HepG2 (cell line): ENCODE measurements around the gene ACADVL. TPM values are rescaled to one million over a fixed set of nuclear protein-coding genes. Genes with fewer than 3 reads are reported as not detected.

Source experiments
- ADNP ChIP-seq: sonication (generic); formaldehyde crosslinking; IDR thresholded peaks from 2 replicates; pipeline ENCODE4 v1.4.0; 2020; ENCODE audit warnings: missing genetic modification reagents
- ARNT2 ChIP-seq: sonication (generic); formaldehyde crosslinking; IDR thresholded peaks from 2 replicates; pipeline ENCODE4 v1.8.0; 2022; ENCODE audit warnings: mild to moderate bottlenecking, low read depth, missing genetic modification reagents, moderate library complexity
- BORCS8-MEF2B ChIP-seq: sonication (generic); formaldehyde crosslinking; IDR thresholded peaks from 2 replicates; pipeline ENCODE4 v1.8.0; 2022; ENCODE audit warnings: mild to moderate bottlenecking, missing genetic modification reagents
- GATAD2A ChIP-seq: IDR thresholded peaks from 2 replicates; pipeline ENCODE4 v1.6.1; 2016
- HOXA3 ChIP-seq: sonication (generic); formaldehyde crosslinking; IDR thresholded peaks from 2 replicates; pipeline ENCODE4 v1.5.0; 2020; ENCODE audit warnings: missing genetic modification reagents
- IRF2 ChIP-seq: IDR thresholded peaks from 2 replicates; pipeline ENCODE4 v1.6.1; 2018; ENCODE audit warnings: missing genetic modification reagents, missing compliant biosample characterization
- KLF11 ChIP-seq: IDR thresholded peaks from 2 replicates; pipeline ENCODE4 v1.6.1; 2016; ENCODE audit warnings: missing compliant biosample characterization
- MTF2 ChIP-seq: sonication (generic); formaldehyde crosslinking; IDR thresholded peaks from 2 replicates; pipeline ENCODE4 v1.5.0; 2020; ENCODE audit warnings: missing genetic modification reagents, borderline replicate concordance
- ONECUT2 ChIP-seq: sonication (generic); formaldehyde crosslinking; IDR thresholded peaks from 2 replicates; pipeline ENCODE4 v1.4.0; 2020; ENCODE audit warnings: missing genetic modification reagents
- RAD51 ChIP-seq: fragments of 450-650 bp; IDR thresholded peaks from 2 replicates; pipeline ENCODE4 v1.6.1; 2016; ENCODE audit warnings: borderline replicate concordance
- TGIF2 ChIP-seq: IDR thresholded peaks from 2 replicates; pipeline ENCODE4 v1.6.1; 2016; ENCODE audit warnings: control low read depth, missing compliant biosample characterization
- ZNF101 ChIP-seq: sonication (generic); formaldehyde crosslinking; IDR thresholded peaks from 2 replicates; pipeline ENCODE4 v1.4.0; 2020; ENCODE audit warnings: mild to moderate bottlenecking, low read depth, missing genetic modification reagents, borderline replicate concordance
- ZNF17 ChIP-seq: sonication (generic); formaldehyde crosslinking; IDR thresholded peaks from 2 replicates; pipeline ENCODE4 v1.5.0; 2020; ENCODE audit warnings: mild to moderate bottlenecking, missing genetic modification reagents
- ZNF639 ChIP-seq: conservative IDR thresholded peaks from 2 replicates; pipeline ENCODE4 v1.6.1; 2018; ENCODE audit warnings: missing genetic modification reagents
- ZNF773 ChIP-seq: sonication (generic); formaldehyde crosslinking; IDR thresholded peaks from 2 replicates; pipeline ENCODE4 v1.4.0; 2020; ENCODE audit warnings: missing genetic modification reagents, borderline replicate concordance
- ZXDC ChIP-seq: sonication (generic); formaldehyde crosslinking; IDR thresholded peaks from 2 replicates; pipeline ENCODE4 v1.5.0; 2020; ENCODE audit warnings: mild to moderate bottlenecking, missing genetic modification reagents
- polyA plus RNA-seq, 8 experiments: library from polyadenylated mRNA; depleted of rRNA in 3 of 8; stranded (reverse) in 7 of 8; unstranded in 1 of 8; fragments of >200 nt; fragmentation: Illumina TruSeq in 4 of 8; extraction: Trizol in 4 of 8; gene quantifications; 2 replicates each; pipeline versions ENCODE4 v1.2.1 to v1.2.3, GENCODE V29; 2011 to 2016; ENCODE audit warnings: low read depth in 4 of 8, missing spikeins in 1 of 8, mixed read lengths in 1 of 8; ENCODE audit not compliant: insufficient read depth in 1 of 8
- total RNA-seq, 5 experiments: library from RNA; depleted of rRNA; stranded (reverse); fragments of >200 nt; fragmentation: Illumina TruSeq; extraction: Trizol; gene quantifications; 2 replicates each; pipeline ENCODE4 v1.2.3, GENCODE V29; 2016; ENCODE audit warnings: low read depth in 1 of 5
- TF ChIP-seq, protein P1 (sequence below): sonication (generic); formaldehyde crosslinking; IDR thresholded peaks from 2 replicates; pipeline ENCODE4; 2020; ENCODE audit warnings: missing genetic modification reagents, mild to moderate bottlenecking, borderline replicate concordance
- TF ChIP-seq, protein P2 (sequence below): sonication (generic); formaldehyde crosslinking; IDR thresholded peaks from 2 replicates; pipeline ENCODE4 v1.8.0; 2022; ENCODE audit warnings: mild to moderate bottlenecking, missing genetic modification reagents; ENCODE audit not compliant: insufficient replicate concordance
- TF ChIP-seq, protein P3 (sequence below): sonication (generic); formaldehyde crosslinking; IDR thresholded peaks from 2 replicates; pipeline ENCODE4 v1.4.0; 2020; ENCODE audit warnings: low read depth, missing genetic modification reagents

ACADVL gene
- total and polyA plus RNA-seq, 2 of the 13 experiments (the other 11 are each of a cell fraction or from before 2014, with no cell fraction given) = 219 to 412 TPM

DNA sequence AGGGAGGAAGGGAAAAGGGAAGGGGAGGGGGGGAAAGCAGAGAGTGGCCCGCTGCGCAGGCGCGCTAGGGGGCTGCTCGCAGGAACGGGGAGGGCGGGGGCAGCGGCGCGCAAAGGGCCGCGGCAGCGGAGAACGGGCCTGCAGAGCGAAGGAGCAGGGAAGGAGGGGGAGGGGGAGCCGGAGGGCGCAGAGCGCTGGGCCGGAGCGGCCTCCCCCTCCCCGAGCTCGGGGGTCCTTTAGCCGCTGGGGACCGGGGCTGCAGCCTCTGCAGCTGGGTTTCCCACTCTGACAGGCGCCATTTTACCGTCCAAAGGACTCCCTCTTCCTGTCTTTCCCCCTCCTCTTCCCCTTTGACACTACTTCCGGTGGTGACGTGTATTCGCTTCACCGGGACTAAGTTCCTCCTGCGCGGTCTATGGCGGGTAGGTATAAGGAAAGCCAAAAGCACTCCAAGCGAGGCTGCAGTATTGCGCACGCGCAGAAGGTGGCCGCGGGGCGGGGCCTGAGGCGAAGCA, 32.0 kb downstream of the ACADVL start, which contains the start of gene CTDNEP1 (continued):
- TF ChIP-seq RAD51 = no peak
- TF ChIP-seq, protein P1, sequence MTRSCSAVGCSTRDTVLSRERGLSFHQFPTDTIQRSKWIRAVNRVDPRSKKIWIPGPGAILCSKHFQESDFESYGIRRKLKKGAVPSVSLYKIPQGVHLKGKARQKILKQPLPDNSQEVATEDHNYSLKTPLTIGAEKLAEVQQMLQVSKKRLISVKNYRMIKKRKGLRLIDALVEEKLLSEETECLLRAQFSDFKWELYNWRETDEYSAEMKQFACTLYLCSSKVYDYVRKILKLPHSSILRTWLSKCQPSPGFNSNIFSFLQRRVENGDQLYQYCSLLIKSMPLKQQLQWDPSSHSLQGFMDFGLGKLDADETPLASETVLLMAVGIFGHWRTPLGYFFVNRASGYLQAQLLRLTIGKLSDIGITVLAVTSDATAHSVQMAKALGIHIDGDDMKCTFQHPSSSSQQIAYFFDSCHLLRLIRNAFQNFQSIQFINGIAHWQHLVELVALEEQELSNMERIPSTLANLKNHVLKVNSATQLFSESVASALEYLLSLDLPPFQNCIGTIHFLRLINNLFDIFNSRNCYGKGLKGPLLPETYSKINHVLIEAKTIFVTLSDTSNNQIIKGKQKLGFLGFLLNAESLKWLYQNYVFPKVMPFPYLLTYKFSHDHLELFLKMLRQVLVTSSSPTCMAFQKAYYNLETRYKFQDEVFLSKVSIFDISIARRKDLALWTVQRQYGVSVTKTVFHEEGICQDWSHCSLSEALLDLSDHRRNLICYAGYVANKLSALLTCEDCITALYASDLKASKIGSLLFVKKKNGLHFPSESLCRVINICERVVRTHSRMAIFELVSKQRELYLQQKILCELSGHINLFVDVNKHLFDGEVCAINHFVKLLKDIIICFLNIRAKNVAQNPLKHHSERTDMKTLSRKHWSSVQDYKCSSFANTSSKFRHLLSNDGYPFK (CRISPR knock-in tag) = peak; percentile 98
- no peak for TF ChIP-seq ZNF101 (CRISPR knock-in tag)
- no peak for TF ChIP-seq ZNF639 (CRISPR knock-in tag)
- no peak for TF ChIP-seq BORCS8-MEF2B
- 0 out of 2 replicates have a peak, but pooled peaks have one; percentile 13 for TF ChIP-seq TGIF2
- no peak for TF ChIP-seq ZNF17 (CRISPR knock-in tag)
- TF ChIP-seq KLF11 = 0 out of 2 replicates have a peak, but pooled peaks have one; percentile 10
- no peak; the same call in 1 of the 2 replicates for TF ChIP-seq ARNT2 (CRISPR knock-in tag)
- no peak for TF ChIP-seq MTF2 (CRISPR knock-in tag)
- TF ChIP-seq ONECUT2 (CRISPR knock-in tag) = no peak
- no peak for TF ChIP-seq ZXDC
- TF ChIP-seq HOXA3 (CRISPR knock-in tag) = no peak
- TF ChIP-seq IRF2 = no peak
- TF ChIP-seq GATAD2A (CRISPR knock-in tag) = no peak
- no peak for TF ChIP-seq ZNF773 (CRISPR knock-in tag)
- no peak for TF ChIP-seq ADNP
- TF ChIP-seq, protein P2, sequence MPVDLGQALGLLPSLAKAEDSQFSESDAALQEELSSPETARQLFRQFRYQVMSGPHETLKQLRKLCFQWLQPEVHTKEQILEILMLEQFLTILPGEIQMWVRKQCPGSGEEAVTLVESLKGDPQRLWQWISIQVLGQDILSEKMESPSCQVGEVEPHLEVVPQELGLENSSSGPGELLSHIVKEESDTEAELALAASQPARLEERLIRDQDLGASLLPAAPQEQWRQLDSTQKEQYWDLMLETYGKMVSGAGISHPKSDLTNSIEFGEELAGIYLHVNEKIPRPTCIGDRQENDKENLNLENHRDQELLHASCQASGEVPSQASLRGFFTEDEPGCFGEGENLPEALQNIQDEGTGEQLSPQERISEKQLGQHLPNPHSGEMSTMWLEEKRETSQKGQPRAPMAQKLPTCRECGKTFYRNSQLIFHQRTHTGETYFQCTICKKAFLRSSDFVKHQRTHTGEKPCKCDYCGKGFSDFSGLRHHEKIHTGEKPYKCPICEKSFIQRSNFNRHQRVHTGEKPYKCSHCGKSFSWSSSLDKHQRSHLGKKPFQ (CRISPR knock-in tag) = no peak
- TF ChIP-seq, protein P3, sequence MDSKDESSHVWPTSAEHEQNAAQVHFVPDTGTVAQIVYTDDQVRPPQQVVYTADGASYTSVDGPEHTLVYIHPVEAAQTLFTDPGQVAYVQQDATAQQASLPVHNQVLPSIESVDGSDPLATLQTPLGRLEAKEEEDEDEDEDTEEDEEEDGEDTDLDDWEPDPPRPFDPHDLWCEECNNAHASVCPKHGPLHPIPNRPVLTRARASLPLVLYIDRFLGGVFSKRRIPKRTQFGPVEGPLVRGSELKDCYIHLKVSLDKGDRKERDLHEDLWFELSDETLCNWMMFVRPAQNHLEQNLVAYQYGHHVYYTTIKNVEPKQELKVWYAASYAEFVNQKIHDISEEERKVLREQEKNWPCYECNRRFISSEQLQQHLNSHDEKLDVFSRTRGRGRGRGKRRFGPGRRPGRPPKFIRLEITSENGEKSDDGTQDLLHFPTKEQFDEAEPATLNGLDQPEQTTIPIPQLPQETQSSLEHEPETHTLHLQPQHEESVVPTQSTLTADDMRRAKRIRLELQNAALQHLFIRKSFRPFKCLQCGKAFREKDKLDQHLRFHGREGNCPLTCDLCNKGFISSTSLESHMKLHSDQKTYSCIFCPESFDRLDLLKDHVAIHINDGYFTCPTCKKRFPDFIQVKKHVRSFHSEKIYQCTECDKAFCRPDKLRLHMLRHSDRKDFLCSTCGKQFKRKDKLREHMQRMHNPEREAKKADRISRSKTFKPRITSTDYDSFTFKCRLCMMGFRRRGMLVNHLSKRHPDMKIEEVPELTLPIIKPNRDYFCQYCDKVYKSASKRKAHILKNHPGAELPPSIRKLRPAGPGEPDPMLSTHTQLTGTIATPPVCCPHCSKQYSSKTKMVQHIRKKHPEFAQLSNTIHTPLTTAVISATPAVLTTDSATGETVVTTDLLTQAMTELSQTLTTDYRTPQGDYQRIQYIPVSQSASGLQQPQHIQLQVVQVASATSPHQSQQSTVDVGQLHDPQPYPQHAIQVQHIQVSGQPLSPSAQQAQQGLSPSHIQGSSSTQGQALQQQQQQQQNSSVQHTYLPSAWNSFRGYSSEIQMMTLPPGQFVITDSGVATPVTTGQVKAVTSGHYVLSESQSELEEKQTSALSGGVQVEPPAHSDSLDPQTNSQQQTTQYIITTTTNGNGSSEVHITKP (CRISPR knock-in tag) = no peak
